HG02885 (cell line): ENCODE results near the gene STAT1.
"Not testable (repeated sequence)": the region's sequence is repeated elsewhere in the genome, so short reads cannot be mapped to it uniquely, and the experiment has no call there.

ENCODE experiments used
- ATAC-seq: cut with Tn5 transposase; IDR thresholded peaks from one replicate; pipeline ENCODE4 v1.9.1; 2021; ENCODE audit warnings: mild to moderate bottlenecking; ENCODE audit not compliant: unreplicated experiment, poor library complexity

The STAT1 gene

DNA sequence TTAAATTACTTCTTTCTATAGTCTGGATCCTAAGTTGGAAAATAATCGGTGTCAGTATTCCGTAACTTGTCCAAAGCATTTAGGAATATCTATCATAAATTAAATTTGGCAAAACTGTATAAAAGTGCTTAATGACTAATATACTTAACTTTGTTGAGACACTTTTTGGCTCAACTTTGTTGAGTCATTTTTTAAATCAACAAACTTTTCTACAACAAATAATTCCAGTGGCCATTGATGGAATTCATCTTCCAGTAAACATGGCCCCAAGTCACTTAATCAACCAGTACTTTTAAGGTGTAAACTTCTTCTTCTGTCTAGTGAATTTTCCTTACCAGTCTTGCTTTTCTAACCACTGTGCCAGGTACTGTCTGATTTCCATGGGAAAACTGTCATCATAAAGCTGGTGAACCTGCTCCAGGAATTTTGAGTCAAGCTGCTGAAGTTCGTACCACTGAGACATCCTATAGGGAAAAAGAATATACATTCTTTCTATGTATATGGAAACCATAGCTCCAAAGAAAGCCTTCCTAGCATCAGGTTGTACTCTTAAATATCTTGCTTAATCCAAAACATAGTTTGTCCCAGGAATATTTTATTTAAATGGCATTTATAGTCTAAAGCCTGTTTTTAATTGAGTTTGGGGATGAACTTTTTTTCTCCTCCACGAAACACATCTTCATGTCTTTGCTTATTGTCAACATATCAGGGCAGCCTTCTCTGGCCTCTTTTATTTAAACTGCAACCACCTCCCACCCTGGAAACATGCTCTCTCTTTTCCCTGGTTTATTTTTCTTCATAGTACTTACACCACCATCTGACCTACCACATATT, 4.2 kb downstream of the STAT1 start:
- ATAC-seq = no peak

DNA sequence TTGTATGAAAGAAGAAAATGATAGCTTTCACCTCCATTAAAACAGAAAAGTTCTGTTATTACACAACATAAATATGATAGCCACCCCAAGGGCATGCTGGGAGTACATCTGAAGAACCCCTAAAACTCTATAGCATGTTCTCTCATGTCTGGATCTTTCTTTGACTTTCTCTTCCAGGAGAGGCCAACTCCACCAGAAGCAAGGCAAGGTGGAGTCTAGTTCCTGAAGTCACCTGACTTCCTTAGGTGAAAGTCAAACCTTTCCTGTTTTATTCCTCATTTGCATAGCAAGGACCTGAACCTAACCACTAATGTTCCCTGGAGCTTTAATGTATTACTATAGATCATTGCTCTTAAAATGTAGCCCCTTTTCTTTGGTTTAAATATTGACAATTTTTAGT, 5.7 kb downstream of the STAT1 start:
- no peak for ATAC-seq

DNA sequence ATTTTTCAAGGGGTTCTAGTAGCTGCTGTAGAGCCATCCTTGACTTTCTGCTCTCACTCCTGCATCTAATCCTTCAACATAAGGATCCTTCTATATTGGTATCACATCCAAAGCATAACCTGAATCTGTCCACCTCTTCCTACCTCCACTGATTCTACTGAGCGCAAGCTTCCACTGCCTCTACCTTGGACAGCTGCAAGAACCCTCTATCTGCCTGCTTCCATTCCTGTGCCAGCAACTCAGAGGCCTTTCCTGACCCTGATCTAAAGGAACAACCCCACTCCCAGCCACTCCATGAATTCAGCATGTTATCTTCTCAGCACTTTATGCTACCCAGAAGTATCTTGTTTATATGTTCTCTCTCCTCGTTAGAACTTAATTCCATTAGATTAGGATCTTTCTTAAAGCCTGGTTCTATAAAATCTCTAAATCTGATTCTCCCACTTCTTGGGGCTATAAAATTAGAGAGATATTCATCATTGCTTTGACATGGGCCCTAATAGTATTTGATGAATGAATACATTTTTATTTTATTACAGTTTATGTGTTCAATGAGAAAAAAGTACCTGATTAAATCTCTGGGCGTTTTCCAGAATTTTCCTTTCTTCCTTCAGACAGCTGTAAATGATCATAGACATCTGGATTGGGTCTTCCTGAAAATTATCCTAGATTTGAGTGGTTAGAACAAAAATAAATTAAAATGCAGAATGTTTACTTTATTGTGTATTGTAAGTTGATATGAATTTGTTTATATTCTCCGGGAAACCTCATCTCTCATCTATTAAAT, 6.8 kb downstream of the STAT1 start:
- ATAC-seq = no peak

DNA sequence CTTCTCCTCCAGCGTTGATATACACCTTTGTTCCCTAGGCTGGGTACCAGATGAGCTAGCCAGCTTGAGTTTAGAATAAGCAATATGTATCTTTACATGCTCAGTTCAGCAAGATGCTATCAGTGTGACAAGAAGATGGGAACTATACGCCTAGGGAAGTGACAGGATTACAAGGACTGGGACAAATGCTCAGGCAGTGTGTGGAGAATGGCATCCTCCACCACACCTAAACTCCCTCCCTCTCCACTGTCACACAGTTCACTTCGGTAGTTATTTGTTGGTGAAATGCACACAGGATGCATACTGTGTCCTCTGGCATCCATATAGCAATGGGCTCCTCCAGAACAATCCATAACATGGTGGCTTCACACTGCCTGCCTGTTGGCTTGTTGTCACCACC, 7.7 kb downstream of the STAT1 start:
- ATAC-seq = no peak

DNA sequence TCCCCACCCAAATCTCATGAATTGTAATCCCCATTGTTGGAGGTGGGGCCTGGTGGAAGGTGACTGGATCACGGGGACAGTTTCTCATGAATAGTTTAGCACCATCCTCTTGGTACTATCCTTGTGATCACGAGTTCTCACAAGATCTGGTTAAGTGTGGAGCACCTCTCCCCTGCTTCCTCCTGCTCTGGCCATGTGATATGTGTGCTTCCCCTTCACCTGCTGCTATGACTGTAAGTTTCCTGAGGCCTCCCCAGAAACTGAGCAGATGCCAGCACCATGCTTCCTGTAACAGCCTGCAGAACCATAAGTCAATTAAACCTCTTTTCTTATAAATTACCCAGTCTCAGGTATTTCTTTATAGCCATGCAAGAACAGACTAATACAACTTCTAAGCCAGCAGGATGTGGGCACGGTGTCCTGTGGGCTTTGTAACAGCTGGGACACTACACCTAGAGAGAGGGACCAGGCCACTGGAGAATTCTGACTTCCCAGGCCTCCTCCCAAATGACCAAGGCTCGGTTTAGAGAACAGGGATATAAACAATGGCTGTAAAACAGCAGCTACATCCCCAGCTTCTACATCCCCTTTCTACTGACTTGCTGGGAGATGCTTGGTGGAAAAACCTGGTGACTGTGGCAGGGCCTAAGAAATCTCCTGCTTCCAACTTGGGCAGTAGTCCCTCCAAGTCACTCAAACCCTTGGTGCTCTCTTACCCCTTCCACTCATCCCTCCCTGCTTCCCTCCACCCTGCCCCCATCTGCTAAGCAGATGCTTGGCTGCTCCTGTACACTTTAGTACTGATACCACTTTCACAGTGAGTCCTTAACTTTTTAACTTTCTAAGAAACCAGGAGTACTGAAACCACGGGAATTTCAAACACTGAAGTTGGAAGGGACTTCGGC, 10.3 kb downstream of the STAT1 start:
- no peak for ATAC-seq

DNA sequence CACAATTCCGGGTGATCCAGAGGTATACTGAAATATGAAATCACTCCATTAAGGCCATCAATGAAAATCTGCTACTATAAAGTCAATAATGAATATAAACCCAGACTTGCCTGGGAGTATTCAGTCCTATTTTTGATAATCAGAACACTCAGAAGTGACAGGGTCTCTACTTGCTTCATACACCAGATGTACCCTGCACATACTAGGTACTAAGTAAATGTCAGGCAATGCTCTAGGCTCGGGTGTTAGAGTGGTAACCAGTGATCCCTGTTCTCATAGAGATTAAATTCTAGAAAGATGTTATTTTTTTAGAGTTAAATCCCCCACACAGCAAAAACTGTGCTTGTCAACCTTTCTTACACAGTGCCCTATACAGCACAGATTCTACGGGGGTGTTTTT, 12.3 kb downstream of the STAT1 start:
- no peak for ATAC-seq

DNA sequence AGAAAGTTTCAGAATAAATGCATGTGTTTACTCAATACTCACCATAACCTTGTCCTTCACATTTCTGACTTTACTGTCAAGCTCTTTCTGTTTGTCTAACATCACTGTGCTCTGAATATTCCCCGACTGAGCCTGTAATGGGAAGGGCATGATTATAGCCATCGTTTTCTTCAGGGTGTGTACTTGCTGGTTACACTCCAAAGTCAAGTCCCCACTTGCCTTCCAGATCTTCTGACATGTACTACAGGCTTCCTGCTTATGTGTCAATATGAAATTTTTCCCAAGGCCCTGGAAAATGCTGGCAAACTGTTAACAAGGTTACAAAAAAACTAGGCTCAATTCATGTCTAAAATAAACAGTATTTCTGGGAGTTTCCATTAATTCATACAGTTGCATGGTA, 12.9 kb downstream of the STAT1 start:
- ATAC-seq = no peak

DNA sequence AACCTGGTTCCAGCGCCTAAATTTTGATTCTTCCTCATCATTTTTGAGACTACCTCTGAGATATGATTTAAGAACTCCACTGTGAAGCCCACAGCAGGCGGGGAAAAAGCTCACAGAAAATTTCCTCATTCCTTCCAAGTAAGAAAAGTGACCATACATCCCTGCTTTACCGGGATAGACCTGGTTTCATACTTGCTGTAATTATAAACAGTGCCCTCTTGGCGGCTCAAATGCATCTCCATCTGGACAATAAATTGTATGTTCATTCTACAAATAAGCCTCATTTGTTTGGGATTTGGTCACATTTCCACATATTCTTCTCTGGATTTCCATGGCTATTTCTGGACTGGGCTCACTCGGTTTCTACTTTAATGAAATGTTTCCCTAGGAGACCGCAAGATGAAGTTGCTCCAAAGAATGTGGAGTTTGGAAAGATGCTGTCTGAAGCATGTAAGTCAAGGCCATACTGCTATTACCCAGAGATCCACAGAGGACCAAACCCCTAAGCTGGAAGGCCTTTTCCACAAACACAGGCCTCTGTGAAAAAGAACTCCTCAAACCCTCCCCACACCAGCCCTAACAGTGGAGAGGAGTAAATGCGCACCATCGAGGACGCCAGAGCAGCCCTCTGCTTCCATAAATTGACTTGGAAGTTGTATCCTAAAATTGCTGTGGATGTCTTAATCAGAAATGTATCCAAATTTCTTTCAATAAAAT, 13.9 kb downstream of the STAT1 start:
- ATAC-seq = no peak

DNA sequence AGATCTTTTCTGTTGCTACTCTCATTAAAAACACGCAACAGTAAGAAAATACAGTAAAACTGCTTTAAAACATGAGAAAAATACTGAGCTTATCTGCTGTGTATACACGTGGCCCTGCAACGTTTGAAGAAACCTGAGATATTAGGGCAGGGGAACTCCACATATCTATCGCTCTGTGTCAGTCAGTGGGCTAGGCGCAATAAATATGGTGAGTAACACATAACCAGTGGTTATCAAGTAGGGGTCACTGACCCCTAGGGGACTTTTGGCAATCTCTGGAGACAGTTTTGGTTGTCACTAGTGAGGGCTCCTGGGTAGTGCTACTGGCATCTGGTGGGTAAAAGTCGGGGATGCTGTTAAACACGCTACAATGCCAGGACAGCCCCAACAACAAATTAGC, 14.9 kb downstream of the STAT1 start:
- ATAC-seq = no peak

DNA sequence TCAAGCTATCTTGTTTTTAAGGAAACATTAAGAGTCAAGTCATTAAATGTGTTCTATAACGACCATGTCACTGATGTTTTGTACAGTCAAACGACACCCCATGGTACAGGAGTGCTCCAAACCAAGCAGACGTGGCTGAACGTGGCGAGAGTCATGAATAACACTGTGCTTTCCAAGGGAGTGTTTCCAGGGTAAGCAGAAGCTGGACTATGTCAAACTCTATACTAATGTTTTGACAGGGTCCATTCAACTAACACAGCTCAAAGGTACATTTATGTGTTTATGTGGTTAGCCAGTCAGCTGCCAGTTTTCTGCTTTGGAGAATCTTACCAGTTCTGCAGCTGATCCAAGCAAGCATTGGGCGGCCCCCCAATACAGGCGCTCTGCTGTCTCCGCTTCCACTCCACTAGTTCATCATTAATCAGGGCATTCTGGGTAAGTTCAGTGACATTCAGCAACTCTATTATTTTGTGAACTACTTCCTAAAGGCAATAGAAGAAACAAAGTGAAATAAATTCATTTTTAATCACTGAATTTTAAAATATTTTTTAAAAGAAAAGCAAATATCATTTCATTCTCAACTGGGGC, 16.4 kb downstream of the STAT1 start:
- ATAC-seq = no peak

DNA sequence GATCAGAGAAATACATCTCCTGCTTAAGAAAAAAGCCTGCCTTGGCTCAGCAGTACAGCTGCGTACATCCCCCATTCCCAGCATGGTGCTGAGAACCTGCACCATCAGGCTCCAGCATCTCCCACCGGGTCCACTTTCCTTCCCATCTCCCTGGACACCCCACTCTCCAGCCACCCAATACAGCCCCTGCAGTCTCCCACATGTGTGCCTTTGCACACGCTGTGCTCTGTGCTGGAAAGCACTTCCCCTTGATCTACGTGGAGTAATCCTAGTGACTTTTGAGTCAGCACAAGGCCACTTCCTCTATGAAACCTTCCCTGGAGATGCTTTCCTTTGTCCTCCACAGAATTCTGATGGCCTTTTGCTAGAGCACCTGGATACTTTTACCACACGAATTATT, 17.0 kb downstream of the STAT1 start:
- ATAC-seq = peak; percentile 15

DNA sequence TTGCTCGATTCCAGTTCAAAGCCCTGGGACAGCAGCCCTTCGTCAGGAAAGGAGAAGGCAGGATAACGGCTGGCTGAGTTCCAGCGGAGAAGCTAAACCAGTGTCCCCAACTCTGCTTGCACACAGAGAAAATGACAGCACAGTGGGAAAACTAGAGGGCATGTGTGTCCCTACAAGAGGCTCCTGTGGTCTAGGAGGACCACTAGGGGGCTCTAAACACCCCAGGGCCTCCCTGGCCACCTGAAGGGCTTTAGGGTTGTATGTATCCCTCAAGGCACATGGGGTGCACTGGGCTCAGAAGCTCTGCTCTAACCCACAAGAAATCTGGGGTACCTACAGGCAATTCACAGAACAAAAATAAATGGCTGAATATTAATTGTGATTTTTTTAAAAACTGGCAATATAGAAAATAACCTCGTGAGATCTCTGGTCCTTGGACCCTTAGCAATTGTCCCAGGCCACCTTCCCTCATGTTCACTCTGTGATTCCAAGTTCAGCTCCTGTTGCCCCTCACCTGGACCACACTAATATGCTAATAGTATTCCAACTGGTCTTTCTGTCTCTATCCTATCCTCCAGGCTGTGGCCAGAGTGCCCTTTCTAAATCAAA, 17.5 kb downstream of the STAT1 start:
- ATAC-seq = peak; percentile 61

DNA sequence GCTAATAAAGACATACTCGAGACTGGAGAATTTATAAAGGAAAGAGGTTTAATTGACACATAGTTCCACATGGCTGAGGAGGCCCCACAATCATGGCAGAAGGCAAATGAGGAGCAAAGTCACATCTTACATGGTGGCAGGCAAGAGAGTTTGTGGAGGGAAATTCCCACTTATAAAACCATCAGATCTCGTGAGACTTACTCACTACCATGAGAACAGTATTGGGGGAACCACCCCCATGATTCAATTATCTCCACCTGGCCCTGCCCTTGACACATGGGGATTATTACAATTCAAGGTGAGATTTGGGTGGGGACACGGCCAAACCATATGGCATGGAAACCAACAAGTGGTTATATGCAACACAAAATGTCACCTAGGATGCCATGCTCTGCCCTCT, 18.7 kb downstream of the STAT1 start:
- not testable (repeated sequence) for ATAC-seq

DNA sequence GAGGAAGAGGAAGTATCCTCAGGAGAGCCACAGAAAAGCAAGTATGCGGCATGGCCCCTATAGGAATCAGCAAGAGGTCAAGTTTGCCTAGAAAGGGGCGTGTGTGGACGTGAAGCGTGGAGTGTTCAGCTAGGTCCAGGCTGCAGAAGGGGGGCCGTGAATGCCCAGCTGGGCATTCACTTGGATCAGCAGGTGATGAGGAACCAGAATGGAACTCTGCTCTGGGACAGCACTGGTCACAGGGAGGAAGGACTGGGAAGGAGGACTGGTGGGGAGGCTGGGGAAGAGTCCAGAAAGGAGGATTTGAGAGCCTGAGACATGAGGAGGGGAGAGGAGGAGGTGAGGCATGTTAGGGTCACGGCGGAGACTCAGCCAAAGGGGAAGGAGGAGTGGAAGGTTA, 19.8 kb downstream of the STAT1 start:
- ATAC-seq = no peak

DNA sequence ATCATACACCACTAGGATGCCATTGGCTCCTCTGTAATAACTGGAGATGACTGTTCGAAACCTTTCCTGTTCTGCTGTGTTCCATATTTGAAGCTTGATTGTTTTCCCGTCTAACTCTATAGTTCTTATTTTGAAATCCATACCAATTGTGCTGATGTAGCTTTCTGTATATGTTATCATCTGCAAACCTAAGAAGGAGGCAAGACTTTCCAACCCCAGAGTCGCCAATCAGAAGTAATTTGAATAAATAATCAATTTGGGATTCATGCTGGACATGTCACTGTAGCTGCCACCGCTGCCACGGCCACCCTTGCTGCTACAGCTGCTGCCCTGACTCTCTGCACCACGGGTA, 20.7 kb downstream of the STAT1 start:
- no peak for ATAC-seq

DNA sequence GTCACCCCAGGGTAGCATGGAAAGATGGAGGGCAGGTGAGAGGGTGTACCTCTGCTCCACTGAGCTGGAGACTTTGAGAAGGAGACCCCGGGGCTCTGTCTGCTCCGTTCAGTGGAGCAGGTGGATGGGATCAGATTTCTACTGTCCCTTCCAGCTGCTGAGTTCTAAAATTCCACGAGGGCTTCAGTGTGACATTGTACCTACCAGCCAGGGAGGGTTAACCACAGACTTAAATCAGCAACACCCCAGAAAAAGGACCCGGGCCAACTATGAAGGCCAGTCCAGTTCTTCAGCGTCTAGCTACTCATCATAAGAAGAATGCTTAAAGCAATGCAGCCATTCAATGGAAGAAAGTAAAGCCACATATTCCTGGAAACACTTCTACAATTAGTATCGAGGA, 23.8 kb downstream of the STAT1 start:
- no peak for ATAC-seq

DNA sequence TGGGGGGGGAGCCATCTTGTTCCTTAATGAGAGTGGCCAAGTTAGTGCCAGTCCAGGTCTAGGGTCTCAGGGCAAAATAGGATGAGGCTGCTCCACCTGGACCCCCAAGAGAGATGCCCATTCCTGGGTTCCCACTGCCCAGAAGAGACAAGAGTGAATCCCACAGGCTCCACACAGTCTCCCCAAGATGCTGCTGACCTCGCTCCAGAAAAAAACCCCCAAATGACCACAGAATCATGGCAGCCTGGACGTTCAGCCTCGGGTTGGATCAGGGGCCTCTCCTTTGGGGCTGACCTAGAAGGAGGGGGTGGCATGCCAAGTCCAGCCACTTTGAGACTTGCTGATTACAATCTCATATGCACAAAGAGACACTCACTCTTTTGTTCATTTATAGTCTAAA, 25.1 kb downstream of the STAT1 start:
- ATAC-seq = no peak

DNA sequence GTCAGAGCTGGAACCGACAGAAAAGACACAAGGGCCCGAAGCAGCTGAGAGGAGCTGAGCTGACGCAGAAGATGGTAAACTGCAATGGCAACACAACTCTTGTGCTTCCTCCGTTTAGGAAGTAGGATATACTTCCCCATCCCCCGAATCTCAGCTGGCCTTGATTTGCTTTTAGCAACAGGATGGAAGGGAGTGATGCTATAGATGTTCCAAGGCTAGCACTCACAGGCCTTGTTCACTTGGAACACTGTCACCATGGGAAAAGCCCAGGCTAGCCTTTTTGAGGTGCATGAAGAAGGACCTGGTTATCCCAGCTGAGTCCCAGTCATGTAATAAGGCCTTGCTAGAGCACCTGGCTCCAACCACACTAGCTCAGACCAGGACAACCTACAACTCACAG, 26.0 kb downstream of the STAT1 start:
- ATAC-seq = no peak

DNA sequence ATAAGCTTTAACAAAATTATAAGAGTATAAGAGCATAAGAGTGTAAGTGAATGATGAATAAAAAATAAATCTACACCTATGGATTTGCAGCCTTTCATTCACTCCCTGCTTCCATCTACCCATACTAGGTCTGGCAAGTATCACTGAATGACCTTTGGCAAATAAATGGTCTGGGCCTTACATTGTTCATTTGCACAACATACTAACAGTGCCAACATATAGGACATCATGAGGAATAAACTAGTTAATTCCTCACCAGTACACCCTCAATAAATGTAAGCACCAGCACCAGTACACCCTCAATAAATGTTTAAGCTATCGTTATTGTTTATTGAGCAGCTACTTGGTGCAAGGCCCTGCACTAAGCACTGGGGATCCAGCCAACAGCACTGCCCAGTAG, 26.9 kb downstream of the STAT1 start:
- ATAC-seq = no peak
